A673 (cell line): ENCODE results near the gene ARHGEF4.
"Not testable (repeated sequence)": the region's sequence is repeated elsewhere in the genome, so short reads cannot be mapped to it uniquely, and the experiment has no call there.

ENCODE experiments used
- CTCF ChIP-seq: fragments of 300-800, 200-600 bp; sonication (generic); conservative IDR thresholded peaks from 2 replicates; pipeline ENCODE4 v1.5.1; 2017; ENCODE audit warnings: low read depth, mild to moderate bottlenecking, antibody characterized with exemption, low read length, moderate library complexity, mixed read lengths
- EZH2 ChIP-seq: fragments of 200-600 bp; sonication (generic); IDR thresholded peaks from 2 replicates; pipeline ENCODE4 v1.6.1; 2017; ENCODE audit warnings: borderline replicate concordance, low read depth, mild to moderate bottlenecking, mixed read lengths, antibody characterized with exemption, low read length; ENCODE audit not compliant: poor library complexity, severe bottlenecking

DNA sequence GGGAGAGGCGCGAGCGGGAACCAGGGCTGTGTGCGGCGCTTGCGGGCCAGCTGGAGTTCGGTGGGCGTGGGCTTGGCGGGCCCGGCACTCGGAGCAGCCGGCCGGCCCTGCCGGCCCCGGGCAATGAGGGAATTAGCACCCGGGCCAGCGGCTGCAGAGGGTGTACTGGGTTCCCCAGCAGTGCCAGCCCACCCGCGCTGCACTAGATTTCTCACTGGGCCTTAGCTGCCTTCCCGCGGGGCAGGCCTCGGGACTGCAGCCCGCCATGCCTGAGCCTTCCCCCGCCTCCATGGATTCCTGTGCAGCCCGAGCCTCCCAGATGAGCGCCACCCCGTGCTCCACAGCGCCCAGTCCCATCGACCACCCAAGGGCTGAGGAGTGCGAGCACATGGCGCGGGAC, 154.7 kb downstream of the ARHGEF4 start:
- TF ChIP-seq EZH2, CTCF: not testable (repeated sequence)
